IMR-90 (cell line): ENCODE data around the gene SUPT3H. TPM values are rescaled to one million over a fixed set of nuclear protein-coding genes. Genes with fewer than 3 reads are reported as not detected.
A peak's percentile ranks its signal among the peaks of the same experiment; 100 is the strongest.

ENCODE experiments used
- ATAC-seq: fragments of 200-7000 bp; cut with Tn5 transposase; 2 replicates; pipeline ENCODE4 v1.9.1; 2020; ENCODE audit warnings: low read depth, mild to moderate bottlenecking, moderate library complexity
- Bru-seq: library from RNA; stranded (reverse); fragments of 400-500 nt; gene quantifications from one replicate; lab custom pipeline; 2021; lab: Mats Ljungman, UMichigan
- BruChase-seq, 2 experiments: library from RNA; stranded (reverse); fragments of 400-500 nt; gene quantifications; one replicate each; lab custom pipeline; 2021; lab: Mats Ljungman, UMichigan
- BruUV-seq: library from RNA; stranded (reverse); fragments of 400-500 nt; replicated peaks from 2 replicates; lab custom pipeline; 2021; lab: Mats Ljungman, UMichigan
- CTCF ChIA-PET: fragments of 300-600 bp; formaldehyde crosslinking; extraction: SDS; loops from one replicate; lab custom pipeline; 2021; ENCODE audit warnings: antibody characterized with exemption; lab: Yijun Ruan, JAX
- POLR2A ChIA-PET: fragments of 300-600 bp; sonication (Branson Sonifier 250); formaldehyde crosslinking; loops from one replicate; lab custom pipeline; 2022; ENCODE audit warnings: antibody characterized with exemption; ENCODE audit not compliant: unreplicated experiment; lab: Charles Lee
- DNase-seq: peaks from one replicate; pipeline ENCODE4 v3.0.0; 2013
- H2AFZ ChIP-seq: replicated peaks from 2 replicates; pipeline ENCODE3; 2013; ENCODE audit warnings: low read length, mild to moderate bottlenecking; ENCODE audit not compliant: poor library complexity
- H2AK5ac ChIP-seq: 2 replicates; pipeline ENCODE4 v1.6.1; 2013; ENCODE audit warnings: low read depth, low read length, inconsistent platforms
- H2AK9ac ChIP-seq: replicated peaks from 2 replicates; pipeline ENCODE3; 2013; ENCODE audit warnings: mild to moderate bottlenecking, low read depth, low read length, moderate library complexity; ENCODE audit not compliant: poor library complexity
- H2BK120ac ChIP-seq: 2 replicates; pipeline ENCODE4 v1.6.1; 2013; ENCODE audit warnings: low read depth, low read length, inconsistent platforms
- H2BK15ac ChIP-seq: 3 replicates; pipeline ENCODE4 v1.6.1; 2013; ENCODE audit warnings: low read depth, low read length, inconsistent platforms
- H2BK20ac ChIP-seq: 2 replicates; pipeline ENCODE4 v1.6.1; 2013; ENCODE audit warnings: low read depth, mild to moderate bottlenecking, inconsistent platforms, low read length, moderate library complexity
- H2BK5ac ChIP-seq: 2 replicates; pipeline ENCODE4 v1.6.1; 2013; ENCODE audit warnings: mild to moderate bottlenecking, low read depth, low read length, inconsistent platforms; ENCODE audit not compliant: poor library complexity, severe bottlenecking
- H3K14ac ChIP-seq: replicated peaks from 2 replicates; pipeline ENCODE4 v1.6.1; 2013; ENCODE audit warnings: low read depth, low read length, inconsistent platforms
- H3K18ac ChIP-seq: 2 replicates; pipeline ENCODE4 v1.6.1; 2013; ENCODE audit warnings: low read depth, low read length, control low read depth
- H3K23ac ChIP-seq: 2 replicates; pipeline ENCODE4 v1.6.1; 2013; ENCODE audit warnings: low read depth, low read length, inconsistent platforms
- H3K27ac ChIP-seq: 2 replicates; pipeline ENCODE4 v1.5.1; 2013; ENCODE audit warnings: mild to moderate bottlenecking, control low read depth, low read length; ENCODE audit not compliant: insufficient read depth
- H3K27me3 ChIP-seq: 2 replicates; pipeline ENCODE4 v1.6.1; 2013; ENCODE audit warnings: low read length; ENCODE audit not compliant: control insufficient read depth, insufficient read depth
- H3K36me3 ChIP-seq: 2 replicates; pipeline ENCODE4 v1.6.1; 2013; ENCODE audit warnings: low read length, mixed read lengths; ENCODE audit not compliant: control insufficient read depth, insufficient read depth
- H3K4ac ChIP-seq: 2 replicates; pipeline ENCODE4 v1.6.1; 2013; ENCODE audit warnings: low read depth, low read length, inconsistent platforms
- H3K4me1 ChIP-seq: 2 replicates; pipeline ENCODE4 v1.6.1; 2013; ENCODE audit warnings: low read length, mixed read lengths; ENCODE audit not compliant: control insufficient read depth, insufficient read depth
- H3K4me2 ChIP-seq: 2 replicates; pipeline ENCODE4 v1.6.1; 2013; ENCODE audit warnings: low read depth, mild to moderate bottlenecking, control low read depth, low read length, moderate library complexity
- H3K4me3 ChIP-seq: 2 replicates; pipeline ENCODE4 v1.5.1; 2013; ENCODE audit warnings: low read depth, mild to moderate bottlenecking, control low read depth, low read length, moderate library complexity; ENCODE audit not compliant: insufficient read depth
- H3K56ac ChIP-seq: 2 replicates; pipeline ENCODE4 v1.6.1; 2013; ENCODE audit warnings: low read length, inconsistent platforms; ENCODE audit not compliant: insufficient read depth; ENCODE audit errors: extremely low read depth
- H3K79me1 ChIP-seq, 2 experiments: 2 replicates each; pipeline ENCODE4 v1.6.1; 2013; ENCODE audit warnings: low read length in 2 of 2, inconsistent platforms in 1 of 2, low read depth in 1 of 2
- H3K9ac ChIP-seq: 2 replicates; pipeline ENCODE4 v1.6.1; 2013; ENCODE audit warnings: low read depth, low read length, control low read depth
- H3K9me1 ChIP-seq: 2 replicates; pipeline ENCODE4 v1.6.1; 2013; ENCODE audit warnings: low read length, inconsistent platforms; ENCODE audit not compliant: insufficient read depth
- H3K9me3 ChIP-seq: 2 replicates; pipeline ENCODE4 v1.6.1; 2013; ENCODE audit warnings: low read length; ENCODE audit not compliant: control insufficient read depth, insufficient read depth
- H4K20me1 ChIP-seq: 2 replicates; pipeline ENCODE4 v1.6.1; 2013; ENCODE audit warnings: low read length, inconsistent platforms; ENCODE audit not compliant: insufficient read depth
- H4K5ac ChIP-seq: 2 replicates; pipeline ENCODE4 v1.6.1; 2013; ENCODE audit warnings: mild to moderate bottlenecking, low read depth, low read length, control low read depth
- H4K8ac ChIP-seq, 2 experiments: 2 replicates each; pipeline ENCODE4 v1.6.1; 2013; ENCODE audit warnings: low read depth in 2 of 2, low read length in 2 of 2, control low read depth in 1 of 2, inconsistent platforms in 1 of 2
- H4K91ac ChIP-seq: 2 replicates; pipeline ENCODE4 v1.6.1; 2013; ENCODE audit warnings: low read depth, low read length, inconsistent platforms; ENCODE audit not compliant: insufficient read depth
- BHLHE40 ChIP-seq: fragments of 150-350 bp; IDR thresholded peaks from 2 replicates; pipeline ENCODE4 v1.6.1; 2016; ENCODE audit warnings: mild to moderate bottlenecking, low read depth, low read length
- CEBPB ChIP-seq: IDR thresholded peaks from 2 replicates; pipeline ENCODE4 v1.6.1; 2012; ENCODE audit warnings: low read depth, low read length, improper control_type of control experiment
- CHD1 ChIP-seq: IDR thresholded peaks from 2 replicates; pipeline ENCODE4 v1.6.1; 2012; ENCODE audit warnings: low read depth, low read length, improper control_type of control experiment
- CTCF ChIP-seq: conservative IDR thresholded peaks from 2 replicates; pipeline ENCODE4 v1.5.1; 2012; ENCODE audit warnings: mild to moderate bottlenecking, low read depth, low read length, improper control_type of control experiment
- ELK1 ChIP-seq: fragments of 150-350 bp; IDR thresholded peaks from 2 replicates; pipeline ENCODE4 v1.6.1; 2016; ENCODE audit warnings: low read depth, mild to moderate bottlenecking, low read length, moderate library complexity, borderline replicate concordance
- FOS ChIP-seq: fragments of 150-350 bp; IDR thresholded peaks from 2 replicates; pipeline ENCODE4 v1.6.1; 2016; ENCODE audit warnings: low read depth, low read length
- MAFK ChIP-seq: IDR thresholded peaks from 2 replicates; pipeline ENCODE4 v1.6.1; 2012; ENCODE audit warnings: low read depth, low read length, improper control_type of control experiment
- MXI1 ChIP-seq: IDR thresholded peaks from 2 replicates; pipeline ENCODE4 v1.6.1; 2012; ENCODE audit warnings: low read depth, mild to moderate bottlenecking, low read length, moderate library complexity, borderline replicate concordance
- POLR2A ChIP-seq: IDR thresholded peaks from 2 replicates; pipeline ENCODE4 v1.6.1; 2012; ENCODE audit warnings: mild to moderate bottlenecking, low read depth, low read length
- RAD21 ChIP-seq: IDR thresholded peaks from 2 replicates; pipeline ENCODE4 v1.6.1; 2012; ENCODE audit warnings: low read length, improper control_type of control experiment
- RCOR1 ChIP-seq: IDR thresholded peaks from 2 replicates; pipeline ENCODE4 v1.6.1; 2012; ENCODE audit warnings: mild to moderate bottlenecking, low read length, improper control_type of control experiment; ENCODE audit not compliant: insufficient replicate concordance
- RFX5 ChIP-seq: IDR thresholded peaks from 2 replicates; pipeline ENCODE4 v1.8.0; 2012; ENCODE audit warnings: low read depth, mild to moderate bottlenecking, low read length, moderate library complexity
- SMC3 ChIP-seq: fragments of 150-350 bp; IDR thresholded peaks from 2 replicates; pipeline ENCODE4 v1.6.1; 2016; ENCODE audit warnings: low read depth, mild to moderate bottlenecking, antibody characterized with exemption, low read length, moderate library complexity
- WGBS, 2 experiments: methylation state at CpG; one replicate each; pipeline versions ENCODE4 v1.1.5 to v1.1.7; 2013; ENCODE audit warnings: missing lambda C conversion rate in 2 of 2; ENCODE audit not compliant: insufficient read length in 1 of 2; ENCODE audit errors: extremely low coverage in 2 of 2; 5-methylcytosine and 5-hydroxymethylcytosine counted together
- dilution Hi-C: fragments of 300-500 bp; cut with HindIII; formaldehyde crosslinking; loops from one replicate; pipeline ENCODE4 v1.14.3; 2018; ENCODE audit warnings: low sequenced_read_pairs; ENCODE audit not compliant: unreplicated experiment
- in situ Hi-C: fragments of 300-500 bp; cut with MboI; formaldehyde crosslinking; loops from 3 replicates; pipeline ENCODE4 v1.14.3; 2019; ENCODE audit warnings: low sequenced_read_pairs, inconsistent platforms, mixed read lengths
- intact Hi-C: fragments of 100-400 bp; cut with micrococcal nuclease; formaldehyde crosslinking; loops from 2 replicates; pipeline ENCODE4 v1.10.0; 2022
- long read RNA-seq: library from polyadenylated mRNA; unstranded; transcript quantifications from one replicate; pipeline ENCODE4 v2.0.0, GENCODE V29; 2021; ENCODE audit not compliant: unreplicated experiment
- polyA plus RNA-seq, 3 experiments: library from polyadenylated mRNA; depleted of rRNA; stranded (reverse); fragments of >200 nt; gene quantifications; 2 replicates each; pipeline ENCODE4 v1.2.3, GENCODE V29; 2012; ENCODE audit warnings: low replicate concordance in 1 of 3
- total RNA-seq: library from RNA; depleted of rRNA; stranded (reverse); fragments of >200 nt; gene quantifications from 2 replicates; pipeline ENCODE4 v1.2.3, GENCODE V29; 2012; rRNA removed

SUPT3H gene
- total RNA-seq = 4.2 and 5.0 TPM in 2 replicates
- polyA plus RNA-seq (2012; rRNA removed) = 4.5 and 5.4 TPM in 2 replicates
- 4.2 and 5.0 TPM in 2 replicates for polyA plus RNA-seq (2012; cell fraction: cytosol; rRNA removed)
- polyA plus RNA-seq (2012; cell fraction: nucleus; rRNA removed; ENCODE audit: low replicate concordance) = 3.2 and 12.9 TPM in 2 replicates
- percentile 53 among the genes with signal in this experiment for Bru-seq, nascent RNA
- BruChase-seq, experiment 1, labeled RNA remaining after a 6-hour chase = percentile 47 among the genes with signal in this experiment
- BruChase-seq, experiment 2, labeled RNA remaining after a 2-hour chase = percentile 58 among the genes with signal in this experiment
- long read RNA-seq, partial matches to known transcripts = 2 of 4 reads
- long read RNA-seq, other reads (novel, unspliced or antisense) = 2 of 4 reads

- peak within 1 kb of the TSS; percentile 89 for H3K4me2 ChIP-seq
- peak within 1 kb of the TSS; percentile 53; the same call in 1 of the 2 replicates for H2AK5ac ChIP-seq
- BruUV-seq = no TSS peak
- peak within 1 kb of the TSS; percentile 97 for H3K56ac ChIP-seq
- peak; percentile 93 for DNase-seq
- H3K4ac ChIP-seq = peak within 1 kb of the TSS; percentile 92
- peak within 1 kb of the TSS; percentile 95 for H4K91ac ChIP-seq
- H3K14ac ChIP-seq = peak within 1 kb of the TSS; percentile 95
- in situ Hi-C loops = no loop called here
- no peaks in the 10 kb centered on the region for H4K20me1 ChIP-seq
- H2AFZ ChIP-seq = peak within 1 kb of the TSS; percentile 89
- peak within 1 kb of the TSS; percentile 74 for H2BK120ac ChIP-seq
- intact Hi-C loops = loop anchor here (1.0 to 5.0 kb wide), 6 partner anchors 43 to 900 kb away; no protein-coding TSS in a partner anchor
- H3K9me3 ChIP-seq = no peaks in the 10 kb centered on the region
- H3K36me3 ChIP-seq = no peaks in the 10 kb centered on the region
- dilution Hi-C loops = no loop called here
- H2BK15ac ChIP-seq = peak within 1 kb of the TSS; percentile 87; the same call in 2 of the 3 replicates
- H3K27ac ChIP-seq = peak within 1 kb of the TSS; percentile 95
- H3K79me1 ChIP-seq = peaks cover 5% of the 10 kb centered on the region in 2 experiments
- ChIA-PET CTCF (interaction anchor here (0.6 to 1.1 kb wide), 5 partner anchors 11 to 902 kb away, joined by 3 to 5 read pairs (median 3); no protein-coding TSS in a partner anchor), POLR2A (interaction anchor here (0.6 to 1.0 kb wide), 2 partner anchors 249 to 364 kb away, joined by 3 read pairs; no protein-coding TSS in a partner anchor)
- H3K9ac ChIP-seq = peak within 1 kb of the TSS; percentile 86
- peak within 1 kb of the TSS; percentile 96 to 99 for H4K8ac ChIP-seq
- peak within 1 kb of the TSS; percentile 82 for H2BK5ac ChIP-seq
- no peaks in the 10 kb centered on the region for H3K9me1 ChIP-seq
- H3K4me1 ChIP-seq = no peaks in the 10 kb centered on the region
- H2BK20ac ChIP-seq = peak within 1 kb of the TSS; percentile 53
- 0% methylated on average over 14 of the region's 75 CpGs; no CpG with 5 or more reads in 1 of the 2 experiments for WGBS, 2 experiments
- ATAC-seq = peak; percentile 94
- H3K4me3 ChIP-seq = peak within 1 kb of the TSS; percentile 66
- H3K27me3 ChIP-seq = no peaks in the 10 kb centered on the region
- H2AK9ac ChIP-seq = peak within 1 kb of the TSS; percentile 35
- H3K18ac ChIP-seq = peak within 1 kb of the TSS; percentile 80
- peak within 1 kb of the TSS; percentile 82 for H4K5ac ChIP-seq
- peak within 1 kb of the TSS; percentile 86 for H3K23ac ChIP-seq
- TF ChIP-seq MXI1 (peak; percentile 91; the same call in 1 of the 2 replicates), BHLHE40 (0 out of 2 replicates have a peak, but pooled peaks have one; percentile 7), RFX5 (no peak), CEBPB (no peak), FOS (no peak), RAD21 (peak; percentile 41), SMC3 (peak; percentile 39), RCOR1 (no peak), CTCF (peak; percentile 27; the same call in 1 of the 2 replicates), MAFK (no peak), POLR2A (peak; percentile 93), CHD1 (no peak), ELK1 (no peak)
Observed at GRCh38 chr6:45377554-45378333, at the start of gene SUPT3H. Gene SUPT3H, minus strand, starts transcription at chr6:45377934.
